ENCODE measurements around the gene TMC8.

The TMC8 gene

GRCh38 chr17:78127888-78128550, 2.6 kb upstream of the TMC8 start:
- no peaks in the 10 kb centered on the region for H3K9me2 ChIP-seq (replicated peaks; ENCODE audit: insufficient read depth, low read length)
- H2AFZ ChIP-seq (ENCODE audit: low read depth, low read length, severe bottlenecking): no peak overlapping the region
- H3K27ac ChIP-seq (ENCODE audit: low read depth, low read length): peak overlapping the region; percentile 95
- no peak for TF ChIP-seq EZH2phosphoT487 (conservative IDR thresholded peaks at IDR 0.05; ENCODE audit: low read length)
- TF ChIP-seq, protein P1, sequence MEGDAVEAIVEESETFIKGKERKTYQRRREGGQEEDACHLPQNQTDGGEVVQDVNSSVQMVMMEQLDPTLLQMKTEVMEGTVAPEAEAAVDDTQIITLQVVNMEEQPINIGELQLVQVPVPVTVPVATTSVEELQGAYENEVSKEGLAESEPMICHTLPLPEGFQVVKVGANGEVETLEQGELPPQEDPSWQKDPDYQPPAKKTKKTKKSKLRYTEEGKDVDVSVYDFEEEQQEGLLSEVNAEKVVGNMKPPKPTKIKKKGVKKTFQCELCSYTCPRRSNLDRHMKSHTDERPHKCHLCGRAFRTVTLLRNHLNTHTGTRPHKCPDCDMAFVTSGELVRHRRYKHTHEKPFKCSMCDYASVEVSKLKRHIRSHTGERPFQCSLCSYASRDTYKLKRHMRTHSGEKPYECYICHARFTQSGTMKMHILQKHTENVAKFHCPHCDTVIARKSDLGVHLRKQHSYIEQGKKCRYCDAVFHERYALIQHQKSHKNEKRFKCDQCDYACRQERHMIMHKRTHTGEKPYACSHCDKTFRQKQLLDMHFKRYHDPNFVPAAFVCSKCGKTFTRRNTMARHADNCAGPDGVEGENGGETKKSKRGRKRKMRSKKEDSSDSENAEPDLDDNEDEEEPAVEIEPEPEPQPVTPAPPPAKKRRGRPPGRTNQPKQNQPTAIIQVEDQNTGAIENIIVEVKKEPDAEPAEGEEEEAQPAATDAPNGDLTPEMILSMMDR (IDR thresholded peaks at IDR 0.05; ENCODE audit: insufficient read depth, low read length, poor library complexity, severe bottlenecking): no peak
- H3K4me3 ChIP-seq (ENCODE audit: insufficient read depth, low read length, poor library complexity, severe bottlenecking): peak overlapping the region; percentile 78
- peaks cover 43% of the 10 kb centered on the region for H3K79me2 ChIP-seq (ENCODE audit: insufficient read depth, low read length)
- no peaks in the 10 kb centered on the region for H3K9me3 ChIP-seq (ENCODE audit: insufficient read depth, low read length)
- H4K20me1 ChIP-seq (ENCODE audit: low read depth, low read length): no peaks in the 10 kb centered on the region
- H3F3A ChIP-seq (ENCODE audit: insufficient read depth): peaks cover 42% of the 10 kb centered on the region
- peaks cover 3% of the 10 kb centered on the region for H3K36me3 ChIP-seq (ENCODE audit: low read length)
- peak overlapping the region; percentile 93 for H3K9ac ChIP-seq (ENCODE audit: low read length)
- peak overlapping the region; percentile 90 for H3K4me2 ChIP-seq (ENCODE audit: low read depth, low read length, poor library complexity, severe bottlenecking)
- no peaks in the 10 kb centered on the region for H3K27me3 ChIP-seq (ENCODE audit: low read length)

- Histone ChIP-seq H3K36me3 (ENCODE audit: low read length) (no peaks in the 10 kb centered on the region; the same call in 1 of the 2 replicates), H3K4me2 (ENCODE audit: low read depth, low read length, poor library complexity, severe bottlenecking) (peak within 1 kb of the TSS; percentile 90), H3F3A (ENCODE audit: insufficient read depth) (peaks cover 47% of the 10 kb centered on the region), H4K20me1 (ENCODE audit: low read depth, low read length) (no peaks in the 10 kb centered on the region), H3K27me3 (ENCODE audit: low read length) (no peaks in the 10 kb centered on the region), H3K9me2 (replicated peaks; ENCODE audit: insufficient read depth, low read length) (no peaks in the 10 kb centered on the region), H3K79me2 (ENCODE audit: insufficient read depth, low read length) (peaks cover 45% of the 10 kb centered on the region), H3K9me3 (ENCODE audit: insufficient read depth, low read length) (no peaks in the 10 kb centered on the region), H2AFZ (ENCODE audit: low read depth, low read length, severe bottlenecking) (no peak within 1 kb of the TSS), H3K9ac (ENCODE audit: low read length) (peak within 1 kb of the TSS; percentile 93), H3K4me3 (ENCODE audit: insufficient read depth, low read length, poor library complexity, severe bottlenecking) (peak within 1 kb of the TSS; percentile 78), H3K27ac (ENCODE audit: low read depth, low read length) (peak within 1 kb of the TSS; percentile 95)
- TF ChIP-seq, protein P1 (IDR thresholded peaks at IDR 0.05; ENCODE audit: insufficient read depth, low read length, poor library complexity, severe bottlenecking): no peak
- TF ChIP-seq EZH2phosphoT487 (conservative IDR thresholded peaks at IDR 0.05; ENCODE audit: low read length): no peak
These were observed 1.8 kb upstream of the TMC8 start, which contains the start of gene TMC6 for GRCh38 chr17:78128551-78129350. Gene TMC6, minus strand, starts transcription at chr17:78128755. Its CDS starts 1,923 bp downstream, at chr17:78126832.

DNA sequence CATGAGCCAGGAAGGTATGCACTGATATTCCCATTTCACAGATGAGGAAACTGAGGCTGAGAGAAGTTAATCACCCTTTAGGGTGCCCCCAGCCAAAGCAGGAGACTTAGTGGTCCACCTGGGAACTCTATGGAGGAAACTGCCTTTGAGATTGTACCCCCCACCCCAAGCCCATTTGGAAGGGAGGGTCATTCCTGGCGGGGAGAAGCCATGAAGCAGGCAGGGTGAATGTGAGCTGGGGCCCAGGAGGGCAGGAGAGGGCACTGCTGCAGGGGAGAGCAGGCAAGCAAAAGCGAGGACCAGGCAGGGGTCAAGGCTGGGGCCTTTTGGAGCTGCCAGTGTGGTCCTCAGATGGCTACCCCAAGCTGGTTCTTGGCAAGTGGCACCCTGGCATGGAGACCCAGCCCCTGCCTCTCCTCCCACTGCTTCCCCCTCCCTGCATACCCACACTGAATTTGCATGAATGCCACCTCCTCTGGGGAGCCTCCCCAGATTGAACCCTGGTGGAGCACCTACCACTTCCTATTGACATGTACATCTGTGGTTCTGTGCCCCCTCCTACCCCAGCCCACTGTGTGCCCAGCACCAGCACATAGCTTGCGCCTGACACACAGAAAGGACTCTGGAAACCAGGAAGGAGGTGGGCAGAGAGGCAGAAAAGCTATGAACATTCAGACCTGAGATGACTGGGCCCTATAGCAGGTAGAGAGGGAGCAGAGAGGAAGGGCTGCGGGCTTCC, 1.1 kb upstream of the TMC8 start:
- no peaks in the 10 kb centered on the region for H3K9me2 ChIP-seq (replicated peaks; ENCODE audit: insufficient read depth, low read length)
- peak overlapping the region; percentile 95 for H3K27ac ChIP-seq (ENCODE audit: low read depth, low read length)
- H4K20me1 ChIP-seq (ENCODE audit: low read depth, low read length): no peaks in the 10 kb centered on the region
- H3F3A ChIP-seq (ENCODE audit: insufficient read depth): peaks cover 47% of the 10 kb centered on the region
- no peaks in the 10 kb centered on the region for H3K27me3 ChIP-seq (ENCODE audit: low read length)
- peaks cover 45% of the 10 kb centered on the region for H3K79me2 ChIP-seq (ENCODE audit: insufficient read depth, low read length)
- H3K4me2 ChIP-seq (ENCODE audit: low read depth, low read length, poor library complexity, severe bottlenecking): peak overlapping the region; percentile 85
- H2AFZ ChIP-seq (ENCODE audit: low read depth, low read length, severe bottlenecking): no peak overlapping the region
- H3K4me3 ChIP-seq (ENCODE audit: insufficient read depth, low read length, poor library complexity, severe bottlenecking): peak overlapping the region; percentile 78
- no peaks in the 10 kb centered on the region; the same call in 1 of the 2 replicates for H3K36me3 ChIP-seq (ENCODE audit: low read length)
- H3K9ac ChIP-seq (ENCODE audit: low read length): peak overlapping the region; percentile 87
- TF ChIP-seq, protein P1 (IDR thresholded peaks at IDR 0.05; ENCODE audit: insufficient read depth, low read length, poor library complexity, severe bottlenecking): no peak
- no peak for TF ChIP-seq EZH2phosphoT487 (conservative IDR thresholded peaks at IDR 0.05; ENCODE audit: low read length)
- H3K9me3 ChIP-seq (ENCODE audit: insufficient read depth, low read length): no peaks in the 10 kb centered on the region
